ENCODE data around the gene FHDC1.

Gene FHDC1

DNA sequence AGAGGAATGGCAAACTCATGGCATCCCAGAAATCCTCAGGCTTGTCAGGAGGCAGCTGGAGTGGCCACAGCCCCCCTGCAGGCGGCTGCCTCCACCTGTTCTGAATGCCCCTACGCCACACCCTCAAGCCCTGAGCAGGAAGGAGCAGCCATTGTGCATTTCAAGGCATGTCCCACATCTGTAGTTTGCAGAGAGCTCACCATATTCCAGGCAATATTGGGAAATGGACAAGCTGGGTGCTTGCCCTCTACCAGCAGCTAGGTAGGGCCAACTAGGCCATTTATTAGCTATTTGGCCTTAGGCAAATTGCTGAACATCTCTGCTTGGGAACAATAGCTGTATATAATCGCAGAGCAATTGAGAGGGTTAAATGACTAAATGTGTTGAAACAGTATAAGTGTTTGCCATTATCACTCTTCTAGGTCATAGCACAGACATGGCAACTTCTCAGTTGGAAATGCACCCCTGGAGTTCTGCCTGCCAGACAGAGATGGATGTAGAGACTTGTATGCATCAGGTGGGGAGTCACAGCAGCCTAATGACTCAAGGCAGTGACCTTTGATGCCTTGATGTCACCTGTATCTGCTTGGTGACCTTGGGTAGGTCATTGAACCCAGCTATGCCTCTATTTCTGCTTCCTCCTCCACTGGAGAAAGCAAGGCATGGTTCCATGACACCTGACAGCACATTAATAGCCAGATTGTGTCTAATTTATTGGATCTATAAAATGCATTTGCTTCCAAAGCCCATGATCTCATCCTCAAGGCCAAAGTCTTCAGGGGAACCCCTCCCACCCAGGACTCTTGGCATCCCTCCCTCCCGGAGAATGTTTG, 52.8 kb downstream of the FHDC1 start:
- no peak for DNase-seq

DNA sequence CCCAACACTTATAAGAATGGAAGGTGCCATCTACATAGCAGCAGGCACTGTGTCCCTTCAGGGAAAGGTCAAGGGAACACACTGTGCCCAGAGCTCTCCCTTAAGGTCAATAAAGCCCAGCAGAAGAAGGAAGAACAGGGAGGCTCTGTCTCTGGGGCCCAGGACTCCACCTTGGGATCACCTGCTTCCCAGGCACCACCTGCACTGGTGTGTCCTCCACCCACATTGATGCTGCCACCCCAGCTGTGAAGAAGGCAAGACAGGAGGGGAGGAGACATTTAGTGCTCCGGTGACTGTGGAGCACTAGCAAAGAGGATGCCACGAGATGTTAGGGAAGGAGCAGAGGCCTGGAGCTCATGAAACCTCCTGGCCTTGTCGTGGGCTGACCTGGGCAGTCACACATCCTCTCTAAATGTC, 53.4 kb downstream of the FHDC1 start:
- no peak for DNase-seq

DNA sequence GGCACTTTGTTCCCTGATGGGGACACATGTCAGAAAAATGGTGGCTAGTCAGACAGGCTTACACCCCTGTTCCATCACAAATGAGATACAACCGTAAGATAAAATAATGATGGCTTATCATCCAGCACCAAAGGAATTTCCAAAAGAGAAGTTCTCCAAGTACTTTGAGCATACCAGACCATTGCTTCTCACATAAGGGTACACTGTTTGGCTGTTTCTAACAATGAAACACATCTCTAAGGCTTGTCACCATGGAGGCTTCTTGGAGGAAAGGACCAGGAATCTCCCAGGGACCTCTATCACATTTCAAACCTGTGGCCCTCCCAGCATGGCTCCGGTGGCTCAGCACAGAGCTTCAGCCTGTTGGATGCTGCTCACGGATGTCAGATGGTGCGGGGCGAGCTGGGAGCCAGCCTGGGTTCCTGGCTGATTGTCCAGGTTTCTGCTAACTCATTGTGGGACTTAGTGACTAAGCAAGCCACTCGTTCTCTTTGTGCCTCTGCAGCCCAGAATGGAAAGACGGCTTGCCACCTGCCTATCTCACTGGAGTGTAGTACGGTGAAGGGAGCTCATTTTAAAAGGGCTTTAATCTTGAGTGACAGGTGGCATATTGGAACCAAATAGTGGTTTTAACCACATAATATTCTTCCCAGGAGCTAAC, 54.5 kb downstream of the FHDC1 start:
- no peak for DNase-seq

GRCh38 chr4:152991398-152991797, 55.3 kb downstream of the FHDC1 start:
- no peak for DNase-seq

- DNase-seq = no peak
These were observed 55.9 kb downstream of the FHDC1 start for GRCh38 chr4:152992027-152992426.

DNA sequence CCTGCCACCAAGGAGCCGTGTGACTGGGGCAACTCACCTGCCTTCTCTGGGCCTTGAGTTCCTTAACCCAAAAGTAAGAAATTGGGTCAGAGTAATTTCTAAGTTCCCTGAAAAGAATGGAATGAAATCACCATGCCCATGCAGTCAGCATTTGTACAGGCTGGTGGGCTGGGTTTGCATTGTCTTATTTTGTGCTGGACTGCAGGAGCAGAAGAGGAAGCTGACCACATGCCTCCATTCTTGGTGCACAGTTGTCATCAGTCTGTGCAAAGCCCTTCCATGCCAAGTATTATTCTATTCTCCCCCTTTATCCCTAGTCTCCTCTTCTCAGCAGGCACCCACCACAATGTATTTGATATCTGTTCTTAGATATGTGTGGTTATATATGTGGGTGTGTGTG, 56.3 kb downstream of the FHDC1 start:
- no peak for DNase-seq

DNA sequence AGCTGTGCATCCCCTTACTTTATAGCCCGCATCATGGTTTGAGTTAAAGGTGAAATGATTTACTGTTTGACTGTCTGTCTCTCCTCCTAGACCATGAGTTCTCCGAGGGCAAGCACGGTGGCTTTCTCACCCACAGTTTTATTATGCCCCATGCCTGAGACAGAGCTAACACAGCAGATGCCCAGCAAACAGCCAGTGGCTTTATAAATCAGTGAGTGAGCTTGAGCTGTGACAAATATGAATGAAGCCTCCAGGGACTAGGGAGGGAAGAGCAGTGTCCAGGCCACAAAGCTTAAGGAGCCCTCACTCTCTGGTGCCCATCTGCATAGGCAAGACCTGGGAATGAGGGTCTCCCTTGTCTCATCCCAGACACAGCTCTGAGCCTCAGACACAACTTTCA, 57.9 kb downstream of the FHDC1 start:
- DNase-seq = no peak

- no peak for DNase-seq
These were observed 60.0 kb downstream of the FHDC1 start for GRCh38 chr4:152996111-152996571.

DNA sequence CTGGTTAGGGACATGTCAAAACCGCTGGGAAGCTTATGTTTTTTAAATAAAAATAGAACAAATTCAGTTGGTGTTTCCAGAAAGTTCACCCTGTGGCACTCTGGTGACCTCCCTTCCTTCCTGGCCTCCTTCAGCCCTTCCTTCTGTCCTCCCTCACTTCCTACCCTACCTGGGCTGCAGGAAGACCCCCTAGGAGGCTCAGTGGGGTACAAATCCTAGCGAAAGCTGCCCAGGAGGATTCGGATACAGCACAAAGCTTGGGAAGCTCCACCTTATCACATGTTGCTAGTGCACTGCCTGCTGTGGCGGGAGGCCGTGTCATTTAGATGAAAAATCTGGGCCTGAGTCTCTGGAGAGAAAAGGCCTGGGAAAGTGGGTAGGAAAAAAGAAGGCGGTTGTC, 60.5 kb downstream of the FHDC1 start:
- no peak for DNase-seq

GRCh38 chr4:152997288-152997687, 61.2 kb downstream of the FHDC1 start:
- DNase-seq = no peak

GRCh38 chr4:152997771-152998487, 61.8 kb downstream of the FHDC1 start:
- no peak for DNase-seq

DNA sequence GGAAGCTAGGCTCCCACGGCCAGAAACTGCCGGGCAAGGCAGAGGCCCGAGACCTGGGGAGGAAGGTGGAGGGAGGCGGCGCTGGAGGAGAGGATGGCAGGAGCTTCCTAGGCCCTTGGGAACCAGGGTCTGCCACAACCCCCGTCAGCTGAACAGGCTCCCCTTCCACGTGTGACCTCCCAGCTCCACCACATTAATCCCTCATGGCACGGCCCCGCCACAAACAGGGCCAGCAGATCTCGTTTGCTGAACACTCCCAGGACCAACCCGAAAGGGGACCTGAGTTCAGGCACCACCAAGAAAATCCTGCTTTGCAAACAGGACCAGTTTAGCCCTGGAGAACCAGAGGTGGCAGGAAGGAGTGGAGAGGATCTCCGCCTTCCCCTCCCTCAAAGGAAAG, 62.7 kb downstream of the FHDC1 start:
- DNase-seq = no peak

GRCh38 chr4:152999346-153000075, 63.4 kb downstream of the FHDC1 start:
- no peak for DNase-seq

- DNase-seq = no peak
These were observed 63.9 kb downstream of the FHDC1 start for GRCh38 chr4:153000076-153000420.

DNA sequence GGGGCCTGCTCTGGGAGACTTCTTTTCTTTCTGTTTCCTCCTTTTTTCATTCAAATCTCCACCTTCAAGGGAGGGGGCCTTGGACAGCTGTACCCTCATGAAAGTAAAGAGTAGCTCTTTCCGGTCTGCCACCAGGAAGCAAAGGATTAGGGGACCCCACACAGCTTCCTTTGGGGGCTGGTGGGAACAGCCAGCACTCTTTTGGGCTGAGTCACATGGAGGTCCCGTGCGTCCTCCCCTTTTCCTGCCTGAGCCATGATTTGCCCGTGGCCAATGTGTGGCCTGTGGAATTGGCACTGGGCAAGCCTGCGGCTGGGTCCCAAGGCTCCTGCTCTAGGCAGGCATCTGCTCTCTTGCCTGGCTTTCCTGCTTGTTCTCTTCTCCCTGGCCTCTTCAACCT, 65.5 kb downstream of the FHDC1 start:
- no peak for DNase-seq

DNA sequence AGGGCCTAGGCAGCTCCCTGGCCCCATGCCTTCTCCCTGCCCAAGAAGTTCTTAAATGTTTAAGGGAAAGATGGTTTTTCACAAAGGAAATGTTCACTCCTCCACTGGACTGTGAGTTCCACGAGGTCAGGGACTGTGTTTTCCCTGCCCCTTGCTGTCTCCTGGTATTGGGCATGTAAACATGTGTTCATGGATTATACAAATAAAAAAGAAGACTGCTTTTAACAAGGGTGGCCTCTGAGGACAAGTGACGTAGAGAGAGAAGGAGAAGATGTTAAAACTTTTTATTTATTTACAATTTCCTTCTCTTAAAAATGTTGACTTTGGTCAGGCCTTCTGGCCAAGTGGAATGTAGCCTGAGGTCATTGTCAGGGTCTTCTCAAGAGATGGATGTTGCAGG, 66.0 kb downstream of the FHDC1 start:
- no peak for DNase-seq

GRCh38 chr4:153004081-153004850, 68.1 kb downstream of the FHDC1 start:
- DNase-seq = no peak

GRCh38 chr4:153005899-153006381, 69.8 kb downstream of the FHDC1 start:
- no peak for DNase-seq

DNA sequence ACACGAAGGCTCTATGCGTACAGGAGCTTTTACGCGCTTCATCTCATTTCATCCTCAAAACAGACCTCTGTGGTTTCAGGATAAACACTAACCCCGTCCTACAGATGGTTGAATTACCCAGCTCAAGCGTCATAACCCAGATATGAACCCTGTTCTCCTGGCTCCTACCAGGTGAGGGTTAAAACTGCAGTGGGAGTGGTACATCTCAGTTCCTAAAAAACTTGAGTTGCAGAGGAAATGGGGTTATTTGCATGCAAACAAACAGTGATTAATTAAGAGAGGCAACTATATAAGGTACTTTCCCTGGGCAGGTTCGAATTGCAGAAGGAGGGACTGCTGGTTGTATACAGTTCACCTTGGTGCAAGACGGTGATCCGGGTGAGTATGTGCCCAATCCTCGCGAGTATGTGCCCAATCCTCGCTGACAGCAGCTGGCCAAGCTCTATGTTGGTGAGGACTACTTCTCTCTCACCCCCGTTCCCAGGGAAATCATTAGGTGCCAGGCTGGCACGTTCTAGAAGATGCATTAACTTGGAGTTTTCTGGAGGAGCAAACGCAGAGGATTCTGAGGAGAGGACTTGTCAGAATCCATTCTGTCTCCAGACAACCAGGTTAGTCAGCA, 72.6 kb downstream of the FHDC1 start:
- no peak for DNase-seq

- DNase-seq = no peak
These were observed 74.0 kb downstream of the FHDC1 start for GRCh38 chr4:153010146-153010545.

DNA sequence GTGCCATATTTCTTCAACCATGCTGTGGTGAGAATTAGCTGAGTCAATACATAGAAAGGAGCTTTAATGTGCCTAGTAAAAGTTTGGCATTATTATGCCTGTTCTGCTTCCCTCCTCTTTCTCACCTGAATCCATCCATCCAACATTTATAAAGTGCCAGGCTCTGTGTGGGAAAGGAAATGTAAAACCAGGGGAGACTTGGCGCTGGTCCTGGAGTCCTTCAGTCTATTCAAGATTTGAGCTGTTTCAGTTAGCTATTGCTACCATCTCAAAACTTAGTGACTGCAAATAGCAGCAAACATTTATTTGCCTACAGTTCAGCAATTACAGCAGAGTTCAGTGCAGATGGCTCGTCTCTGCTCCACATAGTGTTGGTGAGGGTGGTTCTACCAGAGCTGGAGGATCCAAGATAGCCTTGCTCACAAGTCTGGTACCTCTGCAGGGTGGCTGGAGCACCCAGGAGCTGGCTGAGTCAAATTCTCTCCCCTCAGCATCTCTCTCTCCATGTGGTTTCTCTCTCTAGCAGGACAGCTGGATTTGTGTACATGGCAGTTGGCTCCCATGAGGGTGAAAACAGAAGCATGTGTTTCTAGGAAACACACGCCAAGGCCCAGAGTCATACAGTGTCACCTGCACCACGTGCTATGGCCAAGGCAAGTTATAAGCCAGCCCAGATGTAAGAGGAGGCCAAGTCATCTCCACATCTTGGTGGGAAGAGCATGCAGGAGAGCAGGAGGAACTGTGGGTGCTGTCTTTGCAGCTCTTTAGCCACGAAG, 77.3 kb downstream of the FHDC1 start:
- DNase-seq = no peak
